GM12874 (cell line): ENCODE data around the gene PALLD.

Experiments used
- TF ChIP-seq, protein P1 (sequence below): IDR thresholded peaks from 2 replicates; pipeline ENCODE4 v1.5.1; 2011; ENCODE audit warnings: low read depth, mild to moderate bottlenecking, control low read depth, low read length, moderate library complexity; ENCODE audit not compliant: insufficient read depth

The PALLD gene

GRCh38 chr4:168664242-168664891, 167.5 kb downstream of the PALLD start:
- TF ChIP-seq, protein P1, sequence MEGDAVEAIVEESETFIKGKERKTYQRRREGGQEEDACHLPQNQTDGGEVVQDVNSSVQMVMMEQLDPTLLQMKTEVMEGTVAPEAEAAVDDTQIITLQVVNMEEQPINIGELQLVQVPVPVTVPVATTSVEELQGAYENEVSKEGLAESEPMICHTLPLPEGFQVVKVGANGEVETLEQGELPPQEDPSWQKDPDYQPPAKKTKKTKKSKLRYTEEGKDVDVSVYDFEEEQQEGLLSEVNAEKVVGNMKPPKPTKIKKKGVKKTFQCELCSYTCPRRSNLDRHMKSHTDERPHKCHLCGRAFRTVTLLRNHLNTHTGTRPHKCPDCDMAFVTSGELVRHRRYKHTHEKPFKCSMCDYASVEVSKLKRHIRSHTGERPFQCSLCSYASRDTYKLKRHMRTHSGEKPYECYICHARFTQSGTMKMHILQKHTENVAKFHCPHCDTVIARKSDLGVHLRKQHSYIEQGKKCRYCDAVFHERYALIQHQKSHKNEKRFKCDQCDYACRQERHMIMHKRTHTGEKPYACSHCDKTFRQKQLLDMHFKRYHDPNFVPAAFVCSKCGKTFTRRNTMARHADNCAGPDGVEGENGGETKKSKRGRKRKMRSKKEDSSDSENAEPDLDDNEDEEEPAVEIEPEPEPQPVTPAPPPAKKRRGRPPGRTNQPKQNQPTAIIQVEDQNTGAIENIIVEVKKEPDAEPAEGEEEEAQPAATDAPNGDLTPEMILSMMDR, result no peak

GRCh38 chr4:168666531-168666930, 169.7 kb downstream of the PALLD start:
- TF ChIP-seq, protein P1, result no peak

DNA sequence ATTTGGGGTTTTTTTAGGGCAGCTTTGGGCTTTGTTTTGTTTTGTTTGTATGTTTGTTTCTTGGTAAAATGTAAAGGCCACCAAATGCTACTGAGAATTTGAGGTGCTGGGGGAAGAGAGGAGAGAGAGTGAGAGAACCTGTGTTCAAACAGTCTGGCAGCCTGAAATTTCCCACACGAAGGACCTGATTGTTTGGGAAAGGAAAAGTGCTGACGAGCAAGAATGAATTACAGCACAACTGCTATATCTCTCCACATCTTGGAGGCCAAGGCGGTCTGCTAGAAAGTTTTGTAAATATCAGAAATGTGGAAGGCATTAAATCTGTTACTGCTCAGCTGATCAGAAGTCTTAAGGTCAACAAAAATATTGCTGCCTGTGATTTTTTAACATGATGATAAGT, 170.5 kb downstream of the PALLD start:
- TF ChIP-seq, protein P1, result no peak

- TF ChIP-seq, protein P1, result no peak
Measured at GRCh38 chr4:168667921-168668320, 171.1 kb downstream of the PALLD start.

DNA sequence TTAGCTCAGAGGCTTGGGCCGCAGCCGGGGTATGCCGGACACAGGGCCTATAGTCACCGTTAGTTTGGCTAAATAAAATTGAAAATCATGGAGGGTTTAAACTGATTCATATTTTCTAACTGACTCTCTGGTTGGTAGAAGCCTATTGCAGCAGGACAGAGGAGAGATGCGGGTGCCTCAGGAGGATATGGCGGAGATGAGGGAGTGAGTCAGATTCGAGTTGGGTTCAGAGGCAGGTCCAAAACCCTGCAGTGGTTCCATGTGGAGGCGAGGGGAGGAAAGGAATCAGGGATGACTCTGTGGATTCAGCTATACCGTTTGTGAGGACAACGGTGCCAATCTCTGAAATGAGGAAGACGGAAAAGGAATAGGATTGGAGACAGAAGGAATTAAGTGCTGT, 176.6 kb downstream of the PALLD start:
- TF ChIP-seq, protein P1, result no peak

GRCh38 chr4:168674077-168674747, 177.4 kb downstream of the PALLD start:
- TF ChIP-seq, protein P1, result no peak

DNA sequence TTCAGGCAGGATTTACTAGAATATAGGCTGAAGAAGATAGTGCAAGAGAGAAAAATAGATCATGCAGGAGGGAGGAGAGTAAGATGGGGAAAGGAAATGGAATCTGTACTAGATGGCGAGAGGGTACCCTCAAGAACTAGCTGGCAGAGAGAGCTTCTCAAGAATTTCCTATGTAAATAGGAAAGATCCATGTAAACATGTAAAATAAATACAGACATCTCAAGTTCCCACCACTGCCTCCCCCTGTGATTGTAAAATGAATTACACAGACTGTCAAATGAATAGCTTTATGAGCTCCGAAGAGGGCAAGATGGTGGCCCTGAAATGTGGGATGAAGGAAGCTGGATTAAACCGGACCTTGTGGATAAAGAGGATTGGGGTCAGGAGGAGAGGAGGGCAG, 178.0 kb downstream of the PALLD start:
- TF ChIP-seq, protein P1, result no peak
